IMR-90 (cell line): ENCODE measurements around the gene PLA2G4A. TPM values are rescaled to one million over a fixed set of nuclear protein-coding genes. Genes with fewer than 3 reads are reported as not detected.

Experiments
- ATAC-seq: fragments of 200-7000 bp; cut with Tn5 transposase; 2 replicates; pipeline ENCODE4 v1.9.1; 2020; ENCODE audit warnings: low read depth, mild to moderate bottlenecking, moderate library complexity
- BruUV-seq: library from RNA; stranded (reverse); fragments of 400-500 nt; replicated peaks from 2 replicates; lab custom pipeline; 2021; lab: Mats Ljungman, UMichigan
- CTCF ChIA-PET: fragments of 300-600 bp; formaldehyde crosslinking; extraction: SDS; loops from one replicate; lab custom pipeline; 2021; ENCODE audit warnings: antibody characterized with exemption; lab: Yijun Ruan, JAX
- POLR2A ChIA-PET: fragments of 300-600 bp; sonication (Branson Sonifier 250); formaldehyde crosslinking; loops from one replicate; lab custom pipeline; 2022; ENCODE audit warnings: antibody characterized with exemption; ENCODE audit not compliant: unreplicated experiment; lab: Charles Lee
- DNase-seq: peaks from one replicate; pipeline ENCODE4 v3.0.0; 2013
- H2AFZ ChIP-seq: replicated peaks from 2 replicates; pipeline ENCODE3; 2013; ENCODE audit warnings: low read length, mild to moderate bottlenecking; ENCODE audit not compliant: poor library complexity
- H2AK5ac ChIP-seq: 2 replicates; pipeline ENCODE4 v1.6.1; 2013; ENCODE audit warnings: low read depth, low read length, inconsistent platforms
- H2AK9ac ChIP-seq: replicated peaks from 2 replicates; pipeline ENCODE3; 2013; ENCODE audit warnings: mild to moderate bottlenecking, low read depth, low read length, moderate library complexity; ENCODE audit not compliant: poor library complexity
- H2BK120ac ChIP-seq: 2 replicates; pipeline ENCODE4 v1.6.1; 2013; ENCODE audit warnings: low read depth, low read length, inconsistent platforms
- H2BK15ac ChIP-seq: 3 replicates; pipeline ENCODE4 v1.6.1; 2013; ENCODE audit warnings: low read depth, low read length, inconsistent platforms
- H2BK20ac ChIP-seq: 2 replicates; pipeline ENCODE4 v1.6.1; 2013; ENCODE audit warnings: low read depth, mild to moderate bottlenecking, inconsistent platforms, low read length, moderate library complexity
- H2BK5ac ChIP-seq: 2 replicates; pipeline ENCODE4 v1.6.1; 2013; ENCODE audit warnings: mild to moderate bottlenecking, low read depth, low read length, inconsistent platforms; ENCODE audit not compliant: poor library complexity, severe bottlenecking
- H3K14ac ChIP-seq: replicated peaks from 2 replicates; pipeline ENCODE4 v1.6.1; 2013; ENCODE audit warnings: low read depth, low read length, inconsistent platforms
- H3K18ac ChIP-seq: 2 replicates; pipeline ENCODE4 v1.6.1; 2013; ENCODE audit warnings: low read depth, low read length, control low read depth
- H3K23ac ChIP-seq: 2 replicates; pipeline ENCODE4 v1.6.1; 2013; ENCODE audit warnings: low read depth, low read length, inconsistent platforms
- H3K27ac ChIP-seq: 2 replicates; pipeline ENCODE4 v1.5.1; 2013; ENCODE audit warnings: mild to moderate bottlenecking, control low read depth, low read length; ENCODE audit not compliant: insufficient read depth
- H3K27me3 ChIP-seq: 2 replicates; pipeline ENCODE4 v1.6.1; 2013; ENCODE audit warnings: low read length; ENCODE audit not compliant: control insufficient read depth, insufficient read depth
- H3K36me3 ChIP-seq: 2 replicates; pipeline ENCODE4 v1.6.1; 2013; ENCODE audit warnings: low read length, mixed read lengths; ENCODE audit not compliant: control insufficient read depth, insufficient read depth
- H3K4ac ChIP-seq: 2 replicates; pipeline ENCODE4 v1.6.1; 2013; ENCODE audit warnings: low read depth, low read length, inconsistent platforms
- H3K4me1 ChIP-seq: 2 replicates; pipeline ENCODE4 v1.6.1; 2013; ENCODE audit warnings: low read length, mixed read lengths; ENCODE audit not compliant: control insufficient read depth, insufficient read depth
- H3K4me2 ChIP-seq: 2 replicates; pipeline ENCODE4 v1.6.1; 2013; ENCODE audit warnings: low read depth, mild to moderate bottlenecking, control low read depth, low read length, moderate library complexity
- H3K4me3 ChIP-seq: 2 replicates; pipeline ENCODE4 v1.5.1; 2013; ENCODE audit warnings: low read depth, mild to moderate bottlenecking, control low read depth, low read length, moderate library complexity; ENCODE audit not compliant: insufficient read depth
- H3K56ac ChIP-seq: 2 replicates; pipeline ENCODE4 v1.6.1; 2013; ENCODE audit warnings: low read length, inconsistent platforms; ENCODE audit not compliant: insufficient read depth; ENCODE audit errors: extremely low read depth
- H3K79me1 ChIP-seq, 2 experiments: 2 replicates each; pipeline ENCODE4 v1.6.1; 2013; ENCODE audit warnings: low read length in 2 of 2, inconsistent platforms in 1 of 2, low read depth in 1 of 2
- H3K9ac ChIP-seq: 2 replicates; pipeline ENCODE4 v1.6.1; 2013; ENCODE audit warnings: low read depth, low read length, control low read depth
- H3K9me1 ChIP-seq: 2 replicates; pipeline ENCODE4 v1.6.1; 2013; ENCODE audit warnings: low read length, inconsistent platforms; ENCODE audit not compliant: insufficient read depth
- H3K9me3 ChIP-seq: 2 replicates; pipeline ENCODE4 v1.6.1; 2013; ENCODE audit warnings: low read length; ENCODE audit not compliant: control insufficient read depth, insufficient read depth
- H4K20me1 ChIP-seq: 2 replicates; pipeline ENCODE4 v1.6.1; 2013; ENCODE audit warnings: low read length, inconsistent platforms; ENCODE audit not compliant: insufficient read depth
- H4K5ac ChIP-seq: 2 replicates; pipeline ENCODE4 v1.6.1; 2013; ENCODE audit warnings: mild to moderate bottlenecking, low read depth, low read length, control low read depth
- H4K8ac ChIP-seq, 2 experiments: 2 replicates each; pipeline ENCODE4 v1.6.1; 2013; ENCODE audit warnings: low read depth in 2 of 2, low read length in 2 of 2, control low read depth in 1 of 2, inconsistent platforms in 1 of 2
- H4K91ac ChIP-seq: 2 replicates; pipeline ENCODE4 v1.6.1; 2013; ENCODE audit warnings: low read depth, low read length, inconsistent platforms; ENCODE audit not compliant: insufficient read depth
- CEBPB ChIP-seq: IDR thresholded peaks from 2 replicates; pipeline ENCODE4 v1.6.1; 2012; ENCODE audit warnings: low read depth, low read length, improper control_type of control experiment
- CTCF ChIP-seq: conservative IDR thresholded peaks from 2 replicates; pipeline ENCODE4 v1.5.1; 2012; ENCODE audit warnings: mild to moderate bottlenecking, low read depth, low read length, improper control_type of control experiment
- ELK1 ChIP-seq: fragments of 150-350 bp; IDR thresholded peaks from 2 replicates; pipeline ENCODE4 v1.6.1; 2016; ENCODE audit warnings: low read depth, mild to moderate bottlenecking, low read length, moderate library complexity, borderline replicate concordance
- FOS ChIP-seq: fragments of 150-350 bp; IDR thresholded peaks from 2 replicates; pipeline ENCODE4 v1.6.1; 2016; ENCODE audit warnings: low read depth, low read length
- MAFK ChIP-seq: IDR thresholded peaks from 2 replicates; pipeline ENCODE4 v1.6.1; 2012; ENCODE audit warnings: low read depth, low read length, improper control_type of control experiment
- MXI1 ChIP-seq: IDR thresholded peaks from 2 replicates; pipeline ENCODE4 v1.6.1; 2012; ENCODE audit warnings: low read depth, mild to moderate bottlenecking, low read length, moderate library complexity, borderline replicate concordance
- POLR2A ChIP-seq: IDR thresholded peaks from 2 replicates; pipeline ENCODE4 v1.6.1; 2012; ENCODE audit warnings: mild to moderate bottlenecking, low read depth, low read length
- RCOR1 ChIP-seq: IDR thresholded peaks from 2 replicates; pipeline ENCODE4 v1.6.1; 2012; ENCODE audit warnings: mild to moderate bottlenecking, low read length, improper control_type of control experiment; ENCODE audit not compliant: insufficient replicate concordance
- dilution Hi-C: fragments of 300-500 bp; cut with HindIII; formaldehyde crosslinking; loops from one replicate; pipeline ENCODE4 v1.14.3; 2018; ENCODE audit warnings: low sequenced_read_pairs; ENCODE audit not compliant: unreplicated experiment
- in situ Hi-C: fragments of 300-500 bp; cut with MboI; formaldehyde crosslinking; loops from 3 replicates; pipeline ENCODE4 v1.14.3; 2019; ENCODE audit warnings: low sequenced_read_pairs, inconsistent platforms, mixed read lengths
- intact Hi-C: fragments of 100-400 bp; cut with micrococcal nuclease; formaldehyde crosslinking; loops from 2 replicates; pipeline ENCODE4 v1.10.0; 2022
- polyA plus RNA-seq, 3 experiments: library from polyadenylated mRNA; depleted of rRNA; stranded (reverse); fragments of >200 nt; gene quantifications; 2 replicates each; pipeline ENCODE4 v1.2.3, GENCODE V29; 2012; ENCODE audit warnings: low replicate concordance in 1 of 3
- total RNA-seq: library from RNA; depleted of rRNA; stranded (reverse); fragments of >200 nt; gene quantifications from 2 replicates; pipeline ENCODE4 v1.2.3, GENCODE V29; 2012

PLA2G4A gene
- total and polyA plus RNA-seq, 2 of the 4 experiments (the other 2 are of a cell fraction): 1.6 to 3.8 TPM

GRCh38 chr1:186892936-186893335, 64.2 kb downstream of the PLA2G4A start:
- no peak overlapping the region for H2AK5ac ChIP-seq
- no peak overlapping the region for H3K18ac ChIP-seq
- dilution Hi-C loops: no loop called here
- in situ Hi-C loops: no loop called here
- H3K14ac ChIP-seq: no peak overlapping the region
- no peak overlapping the region for H3K23ac ChIP-seq
- no peak overlapping the region for H3K56ac ChIP-seq
- no TSS peak for BruUV-seq
- H4K20me1 ChIP-seq: no peaks in the 10 kb centered on the region
- H2BK15ac ChIP-seq: no peak overlapping the region
- H3K4ac ChIP-seq: no peak overlapping the region
- no peak overlapping the region for H3K9ac ChIP-seq
- no peak overlapping the region for H3K4me3 ChIP-seq
- no peak overlapping the region for H4K5ac ChIP-seq
- no peaks in the 10 kb centered on the region for H3K36me3 ChIP-seq
- ATAC-seq (no peak), DNase-seq (no peak)
- no peaks in the 10 kb centered on the region for H3K79me1 ChIP-seq
- H2BK5ac ChIP-seq: no peak overlapping the region
- POLR2A ChIA-PET: no interaction called here
- H3K27ac ChIP-seq: no peak overlapping the region
- CTCF ChIA-PET: no interaction called here
- H4K91ac ChIP-seq: no peak overlapping the region
- TF ChIP-seq CTCF: no peak
- TF ChIP-seq RCOR1: no peak
- TF ChIP-seq FOS: no peak
- TF ChIP-seq MAFK: no peak
- no peak for TF ChIP-seq ELK1
- TF ChIP-seq CEBPB: no peak
- no peak for TF ChIP-seq MXI1
- no peak for TF ChIP-seq POLR2A
- H3K9me1 ChIP-seq: no peaks in the 10 kb centered on the region
- no peaks in the 10 kb centered on the region; the same call in 1 of the 2 replicates for H3K4me1 ChIP-seq
- H4K8ac ChIP-seq: no peak overlapping the region
- no peaks in the 10 kb centered on the region for H3K27me3 ChIP-seq
- H2AFZ ChIP-seq: no peak overlapping the region
- intact Hi-C loops: no loop called here
- no peaks in the 10 kb centered on the region for H3K9me3 ChIP-seq
- H2BK20ac ChIP-seq: no peak overlapping the region
- no peak overlapping the region for H3K4me2 ChIP-seq
- no peak overlapping the region for H2BK120ac ChIP-seq
- no peak overlapping the region for H2AK9ac ChIP-seq
